Loucy (cell line): ENCODE measurements around the gene AKT1.

ENCODE experiments used
- CTCF ChIP-seq: fragments of 200-600 bp; sonication (generic); conservative IDR thresholded peaks from 2 replicates; pipeline ENCODE4 v1.5.1; 2014; ENCODE audit warnings: mild to moderate bottlenecking, antibody characterized with exemption, low read length
- EZH2phosphoT487 ChIP-seq: fragments of 200-600 bp; IDR thresholded peaks from 2 replicates; pipeline ENCODE4 v1.6.1; 2018; ENCODE audit warnings: antibody characterized with exemption, mild to moderate bottlenecking, moderate library complexity, borderline replicate concordance

- TF ChIP-seq CTCF (no peak), EZH2phosphoT487 (no peak)
These were observed 936 bp downstream of the AKT1 start for GRCh38 chr14:104794631-104794992.
